H1 (cell line): ENCODE measurements around the gene ADAMTS14. TPM values are rescaled to one million over a fixed set of nuclear protein-coding genes. Genes with fewer than 3 reads are reported as not detected.

ENCODE experiments used
- CTCF ChIA-PET: fragments of 300-600 bp; sonication (Branson Sonifier 250); formaldehyde crosslinking; loops from one replicate; lab custom pipeline; 2021; ENCODE audit not compliant: partially characterized antibody; lab: Charles Lee
- POLR2A ChIA-PET: fragments of 300-600 bp; sonication (Branson Sonifier 250); formaldehyde crosslinking; loops from one replicate; lab custom pipeline; 2021; ENCODE audit warnings: inconsistent platforms; ENCODE audit not compliant: partially characterized antibody; lab: Charles Lee
- DNase-seq, 2 experiments: peaks; one replicate each; pipeline versions ENCODE4 v3.0.0 to v3.0.0-alpha.2; 2010 to 2022; ENCODE audit warnings: low spot score in 2 of 2, low read depth in 1 of 2, mixed read lengths in 1 of 2
- FAIRE-seq: peaks from 2 replicates; lab custom pipeline; 2011; peaks lifted over from hg19 to GRCh38; lab: Jason Lieb, UNC
- H2AFZ ChIP-seq: 2 replicates; pipeline ENCODE4 v1.8.1; 2012; ENCODE audit warnings: low read length, inconsistent platforms
- H2AK5ac ChIP-seq: 2 replicates; pipeline ENCODE4 v1.6.1; 2013; ENCODE audit warnings: low read depth, low read length
- H2BK120ac ChIP-seq: replicated peaks from 2 replicates; pipeline ENCODE3; 2013; ENCODE audit warnings: low read depth, low read length, inconsistent platforms
- H2BK12ac ChIP-seq: 2 replicates; pipeline ENCODE4 v1.6.1; 2013; ENCODE audit warnings: low read depth, low read length
- H2BK15ac ChIP-seq: 2 replicates; pipeline ENCODE4 v1.6.1; 2013; ENCODE audit warnings: low read length
- H2BK20ac ChIP-seq: 2 replicates; pipeline ENCODE4 v1.6.1; 2013; ENCODE audit warnings: low read length
- H2BK5ac ChIP-seq: 2 replicates; pipeline ENCODE4 v1.6.1; 2013; ENCODE audit warnings: low read depth, low read length
- H3K14ac ChIP-seq: 2 replicates; pipeline ENCODE4 v1.6.1; 2013; ENCODE audit warnings: inconsistent platforms; ENCODE audit not compliant: insufficient read length
- H3K18ac ChIP-seq: 2 replicates; pipeline ENCODE4 v1.6.1; 2013; ENCODE audit warnings: low read length; ENCODE audit errors: extremely low read depth
- H3K23ac ChIP-seq: 2 replicates; pipeline ENCODE4 v1.6.1; 2013; ENCODE audit warnings: inconsistent platforms; ENCODE audit not compliant: insufficient read length
- H3K23me2 ChIP-seq: 2 replicates; pipeline ENCODE4 v1.6.1; 2013; ENCODE audit warnings: low read depth, low read length
- H3K27ac ChIP-seq: 2 replicates; pipeline ENCODE4 v1.6.1; 2011; ENCODE audit warnings: low read depth, low read length, inconsistent platforms
- H3K27me3 ChIP-seq, 4 experiments: replicated peaks in 1 of 4; 1 replicate in 1 of 4; 2 replicates in 3 of 4; pipeline versions ENCODE4 v1.6.1 to v1.8.1; 2011 to 2013; ENCODE audit warnings: low read length in 3 of 4, mild to moderate bottlenecking in 3 of 4, inconsistent platforms in 2 of 4, mixed read lengths in 2 of 4, moderate library complexity in 1 of 4; ENCODE audit not compliant: control insufficient read depth in 3 of 4, insufficient read depth in 3 of 4; ENCODE audit errors: extremely low read depth in 1 of 4
- H3K36me3 ChIP-seq, 4 experiments: 2 replicates each; pipeline versions ENCODE4 v1.6.1 to v1.8.1; 2011 to 2013; ENCODE audit warnings: mild to moderate bottlenecking in 4 of 4, low read length in 3 of 4, moderate library complexity in 2 of 4, control low read depth in 1 of 4, inconsistent platforms in 1 of 4; ENCODE audit not compliant: insufficient read depth in 4 of 4, control insufficient read depth in 2 of 4
- H3K4ac ChIP-seq: replicated peaks from 2 replicates; pipeline ENCODE3; 2013; ENCODE audit warnings: low read length, low read depth, mixed read lengths, inconsistent platforms; ENCODE audit not compliant: insufficient read length
- H3K4me1 ChIP-seq, 4 experiments: replicated peaks in 1 of 4; 1 replicate in 1 of 4; 2 replicates in 3 of 4; pipeline versions ENCODE4 v1.6.1 to v1.8.1; 2011 to 2013; ENCODE audit warnings: low read length in 3 of 4, inconsistent platforms in 2 of 4, mixed read lengths in 1 of 4; ENCODE audit not compliant: insufficient read depth in 4 of 4, control insufficient read depth in 3 of 4
- H3K4me2 ChIP-seq, 2 experiments: 2 replicates each; pipeline versions ENCODE4 v1.6.1 to v1.8.1; 2011 to 2013; ENCODE audit warnings: low read depth in 2 of 2, low read length in 2 of 2, control low read depth in 1 of 2, inconsistent platforms in 1 of 2, mild to moderate bottlenecking in 1 of 2; ENCODE audit not compliant: insufficient read depth in 1 of 2
- H3K4me3 ChIP-seq, 4 experiments: fragments of 200-600, 300-600 bp in 1 of 4; sonication (generic), shearing (Covaris generic), sonication (Bioruptor Twin) in 1 of 4; 2 replicates each; pipeline versions ENCODE4 v1.5.1 to v1.8.1; 2011 to 2016; ENCODE audit warnings: low read length in 4 of 4, low read depth in 3 of 4, control low read depth in 2 of 4, inconsistent platforms in 2 of 4, mild to moderate bottlenecking in 2 of 4, mixed read lengths in 1 of 4, moderate library complexity in 1 of 4; ENCODE audit not compliant: insufficient read depth in 2 of 4; ENCODE audit errors: extremely low read depth in 1 of 4
- H3K56ac ChIP-seq: replicated peaks from 2 replicates; pipeline ENCODE3; 2013; ENCODE audit warnings: low read depth, mild to moderate bottlenecking, mixed read lengths, low read length, inconsistent platforms; ENCODE audit not compliant: insufficient read length
- H3K79me1 ChIP-seq: 2 replicates; pipeline ENCODE4 v1.6.1; 2013; ENCODE audit warnings: low read depth, low read length, control low read depth
- H3K79me2 ChIP-seq, 2 experiments: 2 replicates each; pipeline versions ENCODE4 v1.6.1 to v1.8.1; 2012 to 2013; ENCODE audit warnings: low read length in 2 of 2, mild to moderate bottlenecking in 2 of 2, inconsistent platforms in 1 of 2; ENCODE audit not compliant: insufficient read depth in 2 of 2, control insufficient read depth in 1 of 2
- H3K9ac ChIP-seq, 4 experiments: replicated peaks in 1 of 4; 1 replicate in 1 of 4; 2 replicates in 3 of 4; pipeline versions ENCODE4 v1.6.1 to v1.8.1; 2011 to 2013; ENCODE audit warnings: low read depth in 3 of 4, low read length in 3 of 4, control low read depth in 2 of 4, mild to moderate bottlenecking in 2 of 4, moderate library complexity in 2 of 4, inconsistent platforms in 1 of 4; ENCODE audit errors: extremely low read depth in 1 of 4
- H3K9me3 ChIP-seq, 2 experiments: 2 replicates each; pipeline versions ENCODE4 v1.6.1 to v1.8.1; 2012 to 2013; ENCODE audit warnings: mild to moderate bottlenecking in 2 of 2, moderate library complexity in 2 of 2, control low read depth in 1 of 2, inconsistent platforms in 1 of 2, low read depth in 1 of 2, low read length in 1 of 2, mixed read lengths in 1 of 2; ENCODE audit not compliant: insufficient read depth in 2 of 2
- H4K20me1 ChIP-seq, 2 experiments: replicated peaks in 1 of 2; 2 replicates each; pipeline versions ENCODE3 to v1.8.1; 2011 to 2013; ENCODE audit warnings: inconsistent platforms in 2 of 2, low read length in 2 of 2, mild to moderate bottlenecking in 1 of 2; ENCODE audit not compliant: insufficient read depth in 2 of 2, control insufficient read depth in 1 of 2
- H4K5ac ChIP-seq: 2 replicates; pipeline ENCODE4 v1.6.1; 2013; ENCODE audit warnings: low read length, low read depth, mixed read lengths, inconsistent platforms; ENCODE audit not compliant: insufficient read length
- H4K8ac ChIP-seq: 2 replicates; pipeline ENCODE4 v1.8.0; 2013; ENCODE audit warnings: mild to moderate bottlenecking, moderate library complexity, low read length, inconsistent platforms; ENCODE audit not compliant: insufficient read depth; ENCODE audit errors: extremely low read depth
- H4K91ac ChIP-seq: replicated peaks from 2 replicates; pipeline ENCODE3; 2013; ENCODE audit warnings: low read length, mixed read lengths, inconsistent platforms; ENCODE audit not compliant: insufficient read length
- CHD7 ChIP-seq: fragments of 300-600 bp; sonication (generic); IDR thresholded peaks from 2 replicates; pipeline ENCODE4 v1.7.1; 2012; ENCODE audit warnings: low read length, moderate library complexity, mild to moderate bottlenecking, inconsistent platforms; ENCODE audit not compliant: insufficient replicate concordance
- WGBS, 2 experiments: shearing (Covaris generic) in 1 of 2; methylation state at CpG; one replicate each; pipeline versions ENCODE4 v1.1.6 to v1.1.7; 2013 to 2015; ENCODE audit warnings: low lambda C conversion rate in 2 of 2, mixed read lengths in 2 of 2, inconsistent platforms in 1 of 2, low coverage in 1 of 2, missing lambda C conversion rate in 1 of 2; ENCODE audit not compliant: insufficient replicate concordance in 2 of 2, insufficient coverage in 1 of 2, insufficient read length in 1 of 2; ENCODE audit errors: extremely low coverage in 1 of 2, missing lambda C conversion rate in 1 of 2; 5-methylcytosine and 5-hydroxymethylcytosine counted together
- polyA plus RNA-seq, 7 experiments: library from polyadenylated mRNA; depleted of rRNA in 3 of 7; stranded (reverse) in 5 of 7; unstranded in 2 of 7; fragments of >200 nt in 5 of 7; fragments of 200-250 nt in 2 of 7; gene quantifications; 1 replicate in 5 of 7; 2 replicates in 1 of 7; 4 replicates in 1 of 7; pipeline versions ENCODE4 v1.2.1 to v1.2.3, GENCODE V29; 2011 to 2013; ENCODE audit warnings: missing spikeins in 2 of 7, mixed read lengths in 2 of 7
- total RNA-seq: library from RNA; stranded (reverse); fragmentation: NEBNext Ultra II Directional; extraction: Animal tissue kit (Norgen Biotek cat#: 25700); gene quantifications from 2 replicates; pipeline ENCODE4 v1.2.1, GENCODE V29; 2021

Gene ADAMTS14
- total and polyA plus RNA-seq, 2 of the 8 experiments (the other 6 are each of a cell fraction or from before 2014, with no cell fraction given): 2.0 to 2.3 TPM

DNA sequence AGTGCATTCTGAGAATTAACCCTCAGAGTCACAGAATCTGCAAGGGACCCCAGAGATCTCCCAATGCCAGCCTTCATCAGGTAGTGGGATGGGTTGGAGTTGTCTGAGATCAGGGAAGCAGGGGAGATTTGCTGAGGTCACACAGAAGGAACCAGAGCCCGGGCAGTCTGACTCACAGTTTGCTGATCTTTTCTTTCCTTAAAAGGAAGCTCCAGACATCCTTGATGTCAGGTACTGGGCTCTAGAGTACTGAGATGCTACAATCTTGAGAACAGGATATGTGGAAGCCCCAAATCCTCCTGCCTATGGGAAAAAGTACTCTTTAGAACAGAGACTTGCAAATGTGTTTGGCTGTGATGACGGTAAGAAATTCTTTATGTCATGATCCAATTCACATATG, 112.2 kb downstream of the ADAMTS14 start:
- Histone ChIP-seq H3K4me3 (no peak overlapping the region), H3K14ac (no peak overlapping the region), H3K9ac (no peak overlapping the region), H3K18ac (no peak overlapping the region), H2AFZ (no peak overlapping the region), H3K23me2 (no peaks in the 10 kb centered on the region), H4K5ac (no peak overlapping the region), H3K9me3 (no peaks in the 10 kb centered on the region), H3K4ac (no peak overlapping the region), H2BK12ac (no peak overlapping the region), H3K23ac (no peak overlapping the region), H2BK20ac (no peak overlapping the region), H3K79me1 (no peaks in the 10 kb centered on the region), H3K4me2 (no peak overlapping the region), H2BK5ac (no peak overlapping the region), H2BK15ac (no peak overlapping the region), H3K4me1 (no peaks in the 10 kb centered on the region), H4K8ac (no peak overlapping the region), H4K91ac (no peak overlapping the region), H3K56ac (no peak overlapping the region), H3K79me2 (no peaks in the 10 kb centered on the region), H3K27me3 (no peaks in the 10 kb centered on the region), H4K20me1 (no peaks in the 10 kb centered on the region), H3K27ac (no peak overlapping the region), H2BK120ac (no peak overlapping the region), H2AK5ac (no peak overlapping the region), H3K36me3 (no peaks in the 10 kb centered on the region)
- FAIRE-seq: no peak
- ChIA-PET CTCF (no interaction called here), POLR2A (no interaction called here)
- DNase-seq: no peak
- 92% methylated on average over 2 of the region's 2 CpGs; no CpG with 5 or more reads in 1 of the 2 experiments for WGBS, 2 experiments
- no peak for TF ChIP-seq CHD7
